CD4-positive, CD25-positive, alpha-beta regulatory T cell (primary cell): ENCODE data around the gene AUP1. TPM values are rescaled to one million over a fixed set of nuclear protein-coding genes. Genes with fewer than 3 reads are reported as not detected.

Experiments
- ATAC-seq, 2 donors: fragments of 150-1000 bp; cut with Tn5 transposase; one replicate each; pipeline ENCODE4 v1.10.0; 2021; ENCODE audit warnings: low read depth in 2 of 2, moderate number of reproducible peaks in 2 of 2, moderate library complexity in 1 of 2
- DNase-seq, 3 donors: peaks; one replicate each; pipeline versions ENCODE4 v3.0.0 to v3.0.0-alpha.2; 2012 to 2022; ENCODE audit warnings: mixed read lengths in 1 of 3
- H3K27ac ChIP-seq: one replicate; pipeline ENCODE4 v1.7.0; 2013; ENCODE audit warnings: mild to moderate bottlenecking, low read length; ENCODE audit not compliant: insufficient read depth, poor library complexity, severe bottlenecking
- H3K27me3 ChIP-seq: one replicate; pipeline ENCODE4 v1.7.0; 2013; ENCODE audit warnings: low read length; ENCODE audit not compliant: control insufficient read depth, insufficient read depth
- H3K36me3 ChIP-seq: one replicate; pipeline ENCODE4 v1.7.0; 2013; ENCODE audit warnings: mild to moderate bottlenecking, low read length, moderate library complexity; ENCODE audit not compliant: control insufficient read depth, insufficient read depth
- H3K4me1 ChIP-seq: 2 replicates; pipeline ENCODE4 v1.7.0; 2013; ENCODE audit warnings: mild to moderate bottlenecking, low read length; ENCODE audit not compliant: insufficient read depth, control insufficient read depth, poor library complexity, severe bottlenecking
- H3K4me3 ChIP-seq: one replicate; pipeline ENCODE4 v1.7.0; 2013; ENCODE audit warnings: low read depth, mild to moderate bottlenecking, low read length, moderate library complexity
- H3K9me3 ChIP-seq, 2 experiments: 1 replicate in 1 of 2; 2 replicates in 1 of 2; pipeline ENCODE4 v1.7.0; 2013; ENCODE audit warnings: low read length in 2 of 2, mild to moderate bottlenecking in 1 of 2, moderate library complexity in 1 of 2; ENCODE audit not compliant: control insufficient read depth in 2 of 2
- H3K27ac Mint-ChIP-seq, 3 donors: one replicate each; pipeline ENCODE4 v1.8.0; 2020 to 2022; ENCODE audit warnings: mild to moderate bottlenecking in 3 of 3, mixed read lengths in 3 of 3, moderate library complexity in 2 of 3
- H3K27me3 Mint-ChIP-seq: one replicate; pipeline ENCODE4 v1.8.0; 2022; ENCODE audit warnings: mild to moderate bottlenecking, mixed read lengths
- H3K36me3 Mint-ChIP-seq: one replicate; pipeline ENCODE4 v1.8.0; 2020; ENCODE audit warnings: mixed read lengths
- H3K4me1 Mint-ChIP-seq, 4 donors: one replicate each; pipeline ENCODE4 v1.8.0; 2020 to 2022; ENCODE audit warnings: mixed read lengths in 4 of 4, mild to moderate bottlenecking in 1 of 4
- H3K4me3 Mint-ChIP-seq, 4 donors: one replicate each; pipeline ENCODE4 v1.8.0; 2020 to 2022; ENCODE audit warnings: mild to moderate bottlenecking in 4 of 4, mixed read lengths in 4 of 4, moderate library complexity in 3 of 4
- H3K9me3 Mint-ChIP-seq, 7 donors: one replicate each; pipeline ENCODE4 v1.8.0; 2020 to 2022; ENCODE audit warnings: mixed read lengths in 7 of 7, mild to moderate bottlenecking in 3 of 7, moderate library complexity in 2 of 7
- polyA plus RNA-seq, 4 donors: library from polyadenylated mRNA; unstranded; fragments of 300-500 nt; fragmentation: Illumina TruSeq; gene quantifications; one replicate each; pipeline ENCODE4 v1.2.3, GENCODE V29; 2021
- total RNA-seq: library from RNA; stranded (reverse); gene quantifications from one replicate; pipeline ENCODE4 v1.2.3, GENCODE V29; 2022

The AUP1 gene
- total and polyA plus RNA-seq, 5 donors from 2014 or later = 85.7 to 183 (median 108) TPM

- DNase-seq (no peak), ATAC-seq (no peak)
- H3K27me3 Mint-ChIP-seq = peaks cover 62% of the 10 kb centered on the region
- no peak overlapping the region for H3K4me3 ChIP-seq
- H3K36me3 Mint-ChIP-seq = peaks cover 22% of the 10 kb centered on the region
- H3K9me3 ChIP-seq = no peaks in the 10 kb centered on the region
- H3K9me3 Mint-ChIP-seq = peaks cover 0 to 1% (median 0%) of the 10 kb centered on the region in 7 donors
- H3K36me3 ChIP-seq = peaks cover 8% of the 10 kb centered on the region
- no peak overlapping the region for H3K27ac Mint-ChIP-seq
- H3K27me3 ChIP-seq = peaks cover 2% of the 10 kb centered on the region
- peaks cover 0 to 71% (median 24%) of the 10 kb centered on the region in 4 donors for H3K4me1 Mint-ChIP-seq
- peak overlapping the region in 3 of 4 donors; percentile 64 to 83 (median 78) for H3K4me3 Mint-ChIP-seq
- peaks cover 40% of the 10 kb centered on the region for H3K4me1 ChIP-seq
- no peak overlapping the region for H3K27ac ChIP-seq
Observed at GRCh38 chr2:74500578-74500946, 28.9 kb downstream of the AUP1 start.

GRCh38 chr2:74499940-74500577, 29.4 kb downstream of the AUP1 start:
- no peak overlapping the region for H3K27ac Mint-ChIP-seq
- H3K36me3 Mint-ChIP-seq = peaks cover 17% of the 10 kb centered on the region
- Histone ChIP-seq H3K27ac (no peak overlapping the region), H3K27me3 (peaks cover 2% of the 10 kb centered on the region), H3K36me3 (peaks cover 3% of the 10 kb centered on the region), H3K9me3 (no peaks in the 10 kb centered on the region), H3K4me3 (no peak overlapping the region), H3K4me1 (peaks cover 40% of the 10 kb centered on the region)
- DNase-seq (no peak), ATAC-seq (no peak)
- peaks cover 0 to 1% (median 0%) of the 10 kb centered on the region in 7 donors for H3K9me3 Mint-ChIP-seq
- peaks cover 62% of the 10 kb centered on the region for H3K27me3 Mint-ChIP-seq
- H3K4me3 Mint-ChIP-seq = peak overlapping the region; percentile 56 to 83 (median 71)
- peaks cover 0 to 67% (median 22%) of the 10 kb centered on the region in 4 donors for H3K4me1 Mint-ChIP-seq

- DNase-seq (peak in 2 of 3 donors; percentile 8 to 53), ATAC-seq (no peak)
- peak within 1 kb of the TSS; percentile 80 to 91 (median 88) for H3K4me3 Mint-ChIP-seq
- peak within 1 kb of the TSS in 1 of 3 donors; percentile 41 for H3K27ac Mint-ChIP-seq
- H3K27me3 Mint-ChIP-seq = peaks cover 58% of the 10 kb centered on the region
- H3K36me3 ChIP-seq = no peaks in the 10 kb centered on the region
- no peak within 1 kb of the TSS for H3K27ac ChIP-seq
- H3K4me3 ChIP-seq = peak within 1 kb of the TSS; percentile 65
- peaks cover 11% of the 10 kb centered on the region for H3K36me3 Mint-ChIP-seq
- H3K9me3 ChIP-seq = no peaks in the 10 kb centered on the region
- peaks cover 40% of the 10 kb centered on the region for H3K4me1 ChIP-seq
- H3K9me3 Mint-ChIP-seq = peaks cover 0 to 1% (median 0%) of the 10 kb centered on the region in 7 donors
- H3K4me1 Mint-ChIP-seq = peaks cover 0 to 60% (median 16%) of the 10 kb centered on the region in 4 donors
- peaks cover 2% of the 10 kb centered on the region for H3K27me3 ChIP-seq
Observed at GRCh38 chr2:74499267-74499939, 30.1 kb downstream of the AUP1 start, which contains the start of gene LBX2. Gene LBX2 (minus strand): TSS chr2:74499603. CDS start chr2:74499537, 66 bp downstream.

DNA sequence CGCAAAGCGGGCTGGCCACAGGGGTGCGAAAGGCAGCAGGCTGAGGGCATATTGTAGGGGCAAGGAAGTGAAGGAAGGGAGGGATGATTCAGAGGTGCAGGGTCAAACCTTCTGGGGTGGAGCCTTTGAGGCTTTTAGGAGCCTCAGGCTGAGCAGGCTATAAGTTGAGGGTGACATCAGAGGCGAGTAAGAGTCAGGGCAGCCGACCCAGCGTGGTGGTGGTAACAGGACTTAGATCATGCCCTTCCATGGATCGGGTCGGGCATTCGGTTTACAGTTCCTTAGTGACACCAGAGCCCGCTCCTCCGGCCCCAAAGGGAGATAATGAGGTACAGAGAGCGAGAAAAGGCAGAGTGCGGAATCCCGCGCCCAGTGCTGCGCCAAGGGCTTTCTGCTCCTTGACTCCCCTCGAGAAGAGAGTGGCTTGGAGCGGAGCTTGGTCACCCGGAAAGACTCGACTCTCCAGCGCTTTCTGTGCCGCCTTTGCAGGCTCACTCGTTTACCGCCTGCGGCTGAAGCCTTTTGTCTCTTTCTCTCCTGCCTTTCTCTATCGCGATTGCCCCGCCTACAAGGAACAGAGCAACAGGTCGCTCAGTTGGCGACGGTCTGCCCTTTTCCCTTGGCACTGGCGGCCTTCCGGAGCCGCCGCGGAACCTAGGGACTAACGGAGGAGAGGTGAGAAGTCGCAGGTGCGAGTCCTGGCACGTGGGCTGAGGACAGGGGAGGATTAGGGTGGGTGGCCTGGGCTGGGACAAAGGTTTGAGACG, 30.8 kb downstream of the AUP1 start:
- H3K9me3 ChIP-seq = no peaks in the 10 kb centered on the region
- peaks cover 0 to 1% (median 0%) of the 10 kb centered on the region in 7 donors for H3K9me3 Mint-ChIP-seq
- ATAC-seq (peak; percentile 23 to 27), DNase-seq (peak in 2 of 3 donors; percentile 23 to 46)
- H3K27me3 ChIP-seq = peaks cover 2% of the 10 kb centered on the region
- H3K4me1 Mint-ChIP-seq = peaks cover 0 to 53% (median 12%) of the 10 kb centered on the region in 4 donors
- peaks cover 15% of the 10 kb centered on the region for H3K36me3 Mint-ChIP-seq
- H3K4me3 Mint-ChIP-seq = peak overlapping the region; percentile 80 to 91 (median 88)
- peaks cover 51% of the 10 kb centered on the region for H3K27me3 Mint-ChIP-seq
- H3K4me1 ChIP-seq = peaks cover 38% of the 10 kb centered on the region
- no peak overlapping the region for H3K27ac ChIP-seq
- peaks cover 2% of the 10 kb centered on the region for H3K36me3 ChIP-seq
- H3K4me3 ChIP-seq = peak overlapping the region; percentile 65
- H3K27ac Mint-ChIP-seq = peak overlapping the region in 1 of 3 donors; percentile 41

GRCh38 chr2:74497777-74498499, 31.6 kb downstream of the AUP1 start:
- Mint-ChIP-seq H3K4me3 (peak overlapping the region; percentile 80 to 91 (median 88)), H3K9me3 (peaks cover 0 to 1% (median 0%) of the 10 kb centered on the region in 7 donors), H3K36me3 (peaks cover 22% of the 10 kb centered on the region), H3K4me1 (peaks cover 0 to 46% (median 12%) of the 10 kb centered on the region in 4 donors), H3K27me3 (peaks cover 47% of the 10 kb centered on the region), H3K27ac (peak overlapping the region in 1 of 3 donors; percentile 41)
- H3K27ac ChIP-seq = no peak overlapping the region
- peaks cover 6% of the 10 kb centered on the region for H3K36me3 ChIP-seq
- DNase-seq = peak in 2 of 3 donors; percentile 22 to 57
- H3K9me3 ChIP-seq = no peaks in the 10 kb centered on the region
- H3K4me1 ChIP-seq = peaks cover 31% of the 10 kb centered on the region
- H3K27me3 ChIP-seq = peaks cover 2% of the 10 kb centered on the region
- peak; percentile 17 to 32 for ATAC-seq
- H3K4me3 ChIP-seq = peak overlapping the region; percentile 65

- Mint-ChIP-seq H3K9me3 (peaks cover 0 to 1% (median 0%) of the 10 kb centered on the region in 7 donors), H3K27ac (no peak overlapping the region), H3K36me3 (peaks cover 23% of the 10 kb centered on the region), H3K4me1 (peaks cover 0 to 38% (median 12%) of the 10 kb centered on the region in 4 donors), H3K27me3 (peaks cover 40% of the 10 kb centered on the region), H3K4me3 (peak overlapping the region; percentile 71 to 91 (median 82))
- ATAC-seq = no peak
- no peak for DNase-seq
- Histone ChIP-seq H3K27me3 (peaks cover 2% of the 10 kb centered on the region), H3K4me3 (no peak overlapping the region), H3K36me3 (peaks cover 14% of the 10 kb centered on the region), H3K27ac (no peak overlapping the region), H3K4me1 (peaks cover 23% of the 10 kb centered on the region), H3K9me3 (no peaks in the 10 kb centered on the region)
Observed at GRCh38 chr2:74496997-74497776, 32.3 kb downstream of the AUP1 start.
